ENCODE data around the gene NEGR1. TPM values are rescaled to one million over a fixed set of nuclear protein-coding genes. Genes with fewer than 3 reads are reported as not detected.

NEGR1 gene
- total and polyA plus RNA-seq, 3 donors from 2014 or later: 2.9 to 7.6 (median 3.1) TPM

DNA sequence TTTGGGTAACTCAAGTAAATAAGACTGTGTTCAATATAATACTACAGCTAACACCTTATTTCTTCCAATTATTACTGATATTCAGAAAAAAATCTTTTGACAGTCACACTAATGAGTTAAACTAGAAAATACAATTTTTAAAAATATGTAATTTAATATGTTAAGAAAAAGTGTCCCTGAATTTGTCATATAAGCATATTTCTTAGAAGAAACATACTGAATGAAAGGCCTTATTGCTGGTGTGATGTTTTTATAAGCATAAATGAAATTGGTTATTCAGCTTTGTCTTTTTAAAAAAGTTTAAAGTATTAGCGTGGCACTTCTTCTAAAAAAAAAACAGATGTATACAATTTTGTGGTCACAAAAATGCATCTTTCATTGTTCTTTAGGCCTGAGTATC is 267.3 kb downstream of the NEGR1 start:
- TF ChIP-seq CTCF (IDR thresholded peaks at IDR 0.05): no peak
- TF ChIP-seq POLR2A (IDR thresholded peaks at IDR 0.05): no peak
- no peak for DNase-seq
- Histone ChIP-seq H3K9me3 (no peaks in the 10 kb centered on the region), H3K36me3 (ENCODE audit: low read depth, missing control alignments) (no peaks in the 10 kb centered on the region), H3K4me3 (no peak overlapping the region), H3K4me1 (no peaks in the 10 kb centered on the region), H3K27me3 (no peaks in the 10 kb centered on the region), H3K27ac (no peak overlapping the region)
- WGBS, 2 donors: 93 to 97% methylated on average over 1 of the region's 1 CpG
- intact Hi-C loops (cut with DNase I; ENCODE audit: low total_unique reads): no loop called here

DNA sequence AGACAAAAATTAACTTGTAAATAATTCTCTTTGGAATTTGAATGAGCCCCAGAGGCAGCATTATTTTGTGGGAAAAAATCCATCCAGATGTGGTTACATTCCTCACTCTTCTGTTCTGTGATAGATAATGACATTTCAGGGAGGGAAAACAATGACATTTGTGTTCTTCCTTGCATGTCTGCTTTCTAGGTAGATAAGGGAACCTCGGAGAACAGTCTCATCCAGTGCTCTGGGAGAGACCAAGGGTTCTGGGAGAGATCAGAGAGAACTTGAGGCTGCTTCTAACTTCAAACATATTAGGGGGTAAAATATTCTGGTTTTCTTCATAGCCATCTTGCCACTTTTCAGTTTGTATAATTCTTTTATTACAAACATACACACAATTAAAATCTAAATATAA is 269.2 kb downstream of the NEGR1 start:
- DNase-seq: no peak
- H3K9me3 ChIP-seq: no peaks in the 10 kb centered on the region
- no peaks in the 10 kb centered on the region for H3K27me3 ChIP-seq
- H3K27ac ChIP-seq: no peak overlapping the region
- 32 to 40% methylated on average over 1 of the region's 1 CpG for WGBS, 2 donors
- no peaks in the 10 kb centered on the region for H3K36me3 ChIP-seq (ENCODE audit: low read depth, missing control alignments)
- H3K4me1 ChIP-seq: no peaks in the 10 kb centered on the region
- intact Hi-C loops (cut with DNase I; ENCODE audit: low total_unique reads): no loop called here
- H3K4me3 ChIP-seq: no peak overlapping the region
- no peak for TF ChIP-seq CTCF (IDR thresholded peaks at IDR 0.05)
- no peak for TF ChIP-seq POLR2A (IDR thresholded peaks at IDR 0.05)

DNA sequence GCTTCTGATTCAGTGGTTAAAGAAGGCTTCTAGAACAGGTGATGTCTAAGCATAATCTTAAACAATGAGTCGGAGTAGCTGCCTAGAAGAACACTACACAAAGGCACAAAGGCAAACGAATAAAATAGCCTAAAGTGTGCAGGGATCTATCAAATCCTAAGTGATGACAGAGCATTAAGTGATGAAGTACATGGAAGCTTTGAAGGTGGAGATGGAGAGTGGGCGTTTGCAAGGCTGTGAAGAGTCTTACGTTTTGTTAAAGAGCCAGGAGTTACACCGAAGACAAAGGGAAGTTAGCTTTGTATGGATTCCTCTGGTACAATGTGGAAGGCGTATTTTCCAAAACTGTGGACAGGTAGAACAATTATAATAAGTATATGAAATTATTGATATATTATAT is 270.6 kb downstream of the NEGR1 start:
- no peaks in the 10 kb centered on the region for H3K36me3 ChIP-seq (ENCODE audit: low read depth, missing control alignments)
- TF ChIP-seq CTCF (IDR thresholded peaks at IDR 0.05): no peak
- TF ChIP-seq POLR2A (IDR thresholded peaks at IDR 0.05): no peak
- 77 to 81% methylated on average over 6 of the region's 6 CpGs for WGBS, 2 donors
- no peaks in the 10 kb centered on the region for H3K4me1 ChIP-seq
- intact Hi-C loops (cut with DNase I; ENCODE audit: low total_unique reads): no loop called here
- H3K9me3 ChIP-seq: no peaks in the 10 kb centered on the region
- DNase-seq: no peak
- H3K27ac ChIP-seq: no peak overlapping the region
- H3K4me3 ChIP-seq: no peak overlapping the region
- no peaks in the 10 kb centered on the region for H3K27me3 ChIP-seq

DNA sequence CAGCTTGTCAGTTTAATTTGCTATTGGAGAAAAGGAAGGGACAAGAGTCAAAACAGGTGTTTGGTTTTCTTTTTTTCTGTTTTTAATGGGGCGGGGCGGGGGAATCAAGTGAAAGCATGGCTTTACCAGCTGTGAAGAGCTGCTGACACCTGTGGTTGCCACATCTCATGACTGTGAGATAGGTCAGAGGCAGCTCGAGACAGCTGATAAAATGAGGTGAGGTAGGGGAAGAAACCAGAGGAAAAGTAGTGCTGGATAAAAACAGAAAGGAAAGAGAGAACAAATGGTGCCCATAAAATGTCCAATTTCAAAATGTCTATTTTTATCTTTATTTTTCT is 272.3 kb downstream of the NEGR1 start:
- Histone ChIP-seq H3K4me3 (no peak overlapping the region), H3K36me3 (ENCODE audit: low read depth, missing control alignments) (no peaks in the 10 kb centered on the region), H3K9me3 (no peaks in the 10 kb centered on the region), H3K4me1 (no peaks in the 10 kb centered on the region), H3K27ac (no peak overlapping the region), H3K27me3 (no peaks in the 10 kb centered on the region)
- intact Hi-C loops (cut with DNase I; ENCODE audit: low total_unique reads): no loop called here
- 72 to 78% methylated on average over 3 of the region's 3 CpGs for WGBS, 2 donors
- no peak for DNase-seq
- no peak for TF ChIP-seq POLR2A (IDR thresholded peaks at IDR 0.05)

DNA sequence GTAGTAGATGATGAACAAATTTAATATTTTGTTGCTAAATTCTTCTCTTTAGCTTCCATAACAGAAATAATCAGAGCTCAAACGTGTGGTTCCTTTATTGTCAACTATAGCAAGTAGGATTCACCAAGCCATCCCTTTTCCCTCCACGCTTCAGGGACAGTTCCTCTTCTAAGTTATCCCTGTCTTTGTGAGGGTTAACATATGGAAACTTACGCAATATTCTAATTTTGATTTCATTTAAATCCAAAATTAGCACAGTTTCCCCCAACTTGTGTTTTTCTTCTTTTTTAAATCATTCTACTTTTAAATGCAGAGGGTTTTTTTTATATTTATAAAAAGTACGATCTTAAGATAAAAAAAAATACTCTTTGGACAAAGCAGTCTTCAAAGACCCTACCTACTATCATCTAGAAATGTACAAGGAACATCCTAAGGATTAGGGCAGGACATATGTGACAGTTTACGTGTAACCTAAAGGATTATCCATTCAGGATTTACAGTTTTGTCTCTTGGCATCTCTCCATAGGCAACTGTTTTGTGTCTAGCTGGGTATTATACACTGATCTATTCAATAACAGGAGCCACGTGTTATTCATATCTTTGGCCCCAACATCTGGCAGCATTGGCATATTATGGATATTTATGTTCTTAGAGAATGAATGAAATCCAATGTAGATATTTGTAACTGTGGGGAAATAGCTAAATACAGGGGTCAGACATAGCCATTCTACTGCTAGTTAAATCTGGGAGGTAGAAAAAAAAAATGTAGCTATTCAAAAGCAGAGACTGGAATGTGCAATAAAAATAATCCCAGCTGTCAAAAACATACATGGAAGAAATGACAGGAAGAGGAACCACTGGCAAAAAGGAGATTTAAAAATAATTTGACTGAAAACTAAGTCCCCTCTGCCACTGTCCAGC is 272.9 kb downstream of the NEGR1 start:
- no peak overlapping the region for H3K27ac ChIP-seq
- H3K9me3 ChIP-seq: no peaks in the 10 kb centered on the region
- intact Hi-C loops (cut with DNase I; ENCODE audit: low total_unique reads): no loop called here
- no peak for DNase-seq
- no peaks in the 10 kb centered on the region for H3K27me3 ChIP-seq
- H3K4me3 ChIP-seq: no peak overlapping the region
- TF ChIP-seq POLR2A (IDR thresholded peaks at IDR 0.05): no peak
- TF ChIP-seq CTCF (IDR thresholded peaks at IDR 0.05): no peak
- H3K4me1 ChIP-seq: no peaks in the 10 kb centered on the region
- H3K36me3 ChIP-seq (ENCODE audit: low read depth, missing control alignments): no peaks in the 10 kb centered on the region
- 76 to 80% methylated on average over 6 of the region's 6 CpGs for WGBS, 2 donors

Measured in testis (tissue), 3 donors.